ENCODE results near the gene EXTL2.

Gene EXTL2

DNA sequence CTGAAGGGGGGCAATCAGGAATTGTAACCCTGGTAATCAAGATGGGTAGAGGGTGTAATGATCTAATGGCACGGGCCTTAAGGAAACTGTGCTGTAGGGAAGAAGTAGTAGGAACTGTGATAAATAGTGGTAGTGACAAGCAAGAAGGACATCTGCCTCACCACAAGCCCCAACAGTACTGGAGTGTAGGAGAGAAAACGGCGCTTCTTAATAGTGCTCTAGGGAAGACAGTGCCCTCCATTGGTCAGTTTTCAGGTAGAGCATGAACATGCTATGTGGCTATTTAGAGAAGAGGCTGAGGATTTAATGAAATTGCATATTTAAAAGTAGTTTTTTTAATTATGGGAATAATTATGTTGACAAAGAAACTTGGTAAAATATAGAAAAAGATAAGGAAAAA is 33.5 kb upstream of the EXTL2 start:
- H3K9me3 ChIP-seq (ENCODE audit: control insufficient read depth, insufficient read depth, low read length) = no peaks in the 10 kb centered on the region
- no peaks in the 10 kb centered on the region for H3K27me3 ChIP-seq (ENCODE audit: control insufficient read depth, insufficient read depth, low read length)
- H3K27ac ChIP-seq (ENCODE audit: low read length) = no peak overlapping the region
- H3K36me3 ChIP-seq (ENCODE audit: control insufficient read depth, insufficient read depth, low read length) = no peaks in the 10 kb centered on the region; the same call in 1 of the 2 replicates
- WGBS (ENCODE audit: insufficient coverage, insufficient read length) = no CpG with 5 or more reads among the region's 3 CpGs
- no peak for DNase-seq (ENCODE audit: low read depth, low spot score)
- no peak overlapping the region for H3K4me3 ChIP-seq (ENCODE audit: low read length)
- H3K4me1 ChIP-seq (ENCODE audit: control insufficient read depth, insufficient read depth, low read length) = no peaks in the 10 kb centered on the region

DNA sequence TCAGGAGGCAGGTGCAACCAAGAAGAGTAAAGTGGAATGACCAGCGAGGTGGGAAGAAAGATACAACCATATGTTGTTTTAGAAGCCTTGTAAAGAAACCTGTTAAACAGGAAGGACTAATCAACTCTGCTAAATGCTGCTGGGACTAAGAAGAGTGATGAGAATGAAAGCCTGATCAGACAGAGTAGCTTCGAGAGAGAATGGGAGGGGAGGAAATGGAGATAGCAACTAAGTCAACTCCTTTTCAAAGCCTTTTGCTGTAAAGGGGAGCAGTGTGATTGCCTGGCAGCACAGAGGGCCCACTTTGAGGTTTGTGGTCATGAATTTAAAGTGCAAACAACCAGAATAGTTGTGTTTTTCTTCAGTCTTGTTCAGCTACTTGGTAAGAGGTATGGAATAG is 32.6 kb upstream of the EXTL2 start:
- no peaks in the 10 kb centered on the region for H3K4me1 ChIP-seq (ENCODE audit: control insufficient read depth, insufficient read depth, low read length)
- no peak for DNase-seq (ENCODE audit: low read depth, low spot score)
- H3K27me3 ChIP-seq (ENCODE audit: control insufficient read depth, insufficient read depth, low read length) = no peaks in the 10 kb centered on the region
- no CpG with 5 or more reads among the region's 2 CpGs for WGBS (ENCODE audit: insufficient coverage, insufficient read length)
- no peaks in the 10 kb centered on the region; the same call in 1 of the 2 replicates for H3K36me3 ChIP-seq (ENCODE audit: control insufficient read depth, insufficient read depth, low read length)
- H3K9me3 ChIP-seq (ENCODE audit: control insufficient read depth, insufficient read depth, low read length) = no peaks in the 10 kb centered on the region
- no peak overlapping the region for H3K4me3 ChIP-seq (ENCODE audit: low read length)
- no peak overlapping the region for H3K27ac ChIP-seq (ENCODE audit: low read length)

DNA sequence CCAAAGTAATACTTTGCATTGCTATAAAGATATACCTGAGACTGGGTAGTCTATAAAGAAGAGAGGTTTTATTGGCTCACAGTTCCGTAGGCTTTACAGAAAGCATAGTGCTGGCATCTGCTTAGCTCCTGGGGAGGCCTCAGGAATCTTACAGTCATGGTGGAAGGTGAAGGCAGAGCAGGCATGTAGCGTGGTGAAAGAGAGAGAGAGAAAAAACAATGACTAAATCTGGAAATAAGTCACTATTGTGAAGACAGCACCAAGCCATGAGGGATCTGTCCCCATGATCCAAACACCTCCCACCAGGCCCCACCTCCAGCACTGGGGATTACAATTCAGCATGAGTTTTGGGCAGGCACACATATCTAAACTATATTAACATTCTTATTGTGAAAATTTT is 31.6 kb upstream of the EXTL2 start:
- no peak for DNase-seq (ENCODE audit: low read depth, low spot score)
- Histone ChIP-seq H3K27me3 (ENCODE audit: control insufficient read depth, insufficient read depth, low read length) (no peaks in the 10 kb centered on the region), H3K4me3 (ENCODE audit: low read length) (no peak overlapping the region), H3K36me3 (ENCODE audit: control insufficient read depth, insufficient read depth, low read length) (no peaks in the 10 kb centered on the region; the same call in 1 of the 2 replicates), H3K27ac (ENCODE audit: low read length) (no peak overlapping the region), H3K4me1 (ENCODE audit: control insufficient read depth, insufficient read depth, low read length) (no peaks in the 10 kb centered on the region), H3K9me3 (ENCODE audit: control insufficient read depth, insufficient read depth, low read length) (no peaks in the 10 kb centered on the region)
- no CpG with 5 or more reads among the region's 2 CpGs for WGBS (ENCODE audit: insufficient coverage, insufficient read length)

DNA sequence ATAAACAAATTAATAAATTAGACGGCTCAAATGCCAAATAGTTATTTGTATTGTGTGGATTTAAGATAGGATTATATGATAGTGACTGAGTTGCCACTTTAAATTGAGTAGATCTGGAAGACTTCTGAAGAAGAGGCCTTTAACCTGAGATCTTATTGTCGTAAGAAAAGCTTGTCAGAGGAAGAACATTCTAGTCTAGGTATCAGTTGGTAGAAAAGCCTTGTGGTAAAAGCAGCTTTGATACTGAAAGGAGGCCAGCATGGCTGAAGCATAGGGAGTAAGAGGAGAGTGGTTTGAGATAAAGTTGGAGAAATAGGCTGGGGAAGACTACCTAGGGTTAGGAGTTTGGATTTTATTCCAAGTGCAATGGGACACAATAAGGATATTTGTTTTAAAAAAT is 30.3 kb upstream of the EXTL2 start:
- no peak overlapping the region for H3K27ac ChIP-seq (ENCODE audit: low read length)
- H3K4me3 ChIP-seq (ENCODE audit: low read length) = no peak overlapping the region
- WGBS (ENCODE audit: insufficient coverage, insufficient read length) = 100% methylated on average over 1 of the region's 2 CpGs
- DNase-seq (ENCODE audit: low read depth, low spot score) = no peak
- no peaks in the 10 kb centered on the region for H3K4me1 ChIP-seq (ENCODE audit: control insufficient read depth, insufficient read depth, low read length)
- H3K9me3 ChIP-seq (ENCODE audit: control insufficient read depth, insufficient read depth, low read length) = no peaks in the 10 kb centered on the region
- H3K27me3 ChIP-seq (ENCODE audit: control insufficient read depth, insufficient read depth, low read length) = no peaks in the 10 kb centered on the region
- no peaks in the 10 kb centered on the region; the same call in 1 of the 2 replicates for H3K36me3 ChIP-seq (ENCODE audit: control insufficient read depth, insufficient read depth, low read length)

DNA sequence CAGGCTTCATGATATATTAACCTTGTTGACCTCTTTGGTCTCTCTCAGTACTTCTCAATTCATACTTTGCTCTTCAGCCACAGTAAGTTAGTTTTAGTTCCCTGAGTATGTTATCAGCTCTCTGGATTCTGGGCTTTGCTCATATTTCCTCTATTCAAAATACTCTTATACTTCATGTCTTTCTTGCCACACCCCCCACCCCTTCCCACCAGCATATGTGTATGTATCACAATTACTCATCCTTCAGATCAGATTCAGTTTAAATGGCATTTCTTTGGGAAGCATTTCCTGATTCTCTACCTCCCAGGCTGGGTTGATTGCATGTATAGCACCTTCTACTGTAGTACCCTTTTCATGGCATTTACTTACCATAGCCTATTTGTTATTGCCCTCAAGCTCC is 29.6 kb upstream of the EXTL2 start:
- H3K27me3 ChIP-seq (ENCODE audit: control insufficient read depth, insufficient read depth, low read length) = no peaks in the 10 kb centered on the region
- no peaks in the 10 kb centered on the region; the same call in 1 of the 2 replicates for H3K36me3 ChIP-seq (ENCODE audit: control insufficient read depth, insufficient read depth, low read length)
- H3K9me3 ChIP-seq (ENCODE audit: control insufficient read depth, insufficient read depth, low read length) = no peaks in the 10 kb centered on the region
- H3K4me1 ChIP-seq (ENCODE audit: control insufficient read depth, insufficient read depth, low read length) = no peaks in the 10 kb centered on the region
- H3K27ac ChIP-seq (ENCODE audit: low read length) = no peak overlapping the region
- H3K4me3 ChIP-seq (ENCODE audit: low read length) = no peak overlapping the region
- DNase-seq (ENCODE audit: low read depth, low spot score) = no peak

DNA sequence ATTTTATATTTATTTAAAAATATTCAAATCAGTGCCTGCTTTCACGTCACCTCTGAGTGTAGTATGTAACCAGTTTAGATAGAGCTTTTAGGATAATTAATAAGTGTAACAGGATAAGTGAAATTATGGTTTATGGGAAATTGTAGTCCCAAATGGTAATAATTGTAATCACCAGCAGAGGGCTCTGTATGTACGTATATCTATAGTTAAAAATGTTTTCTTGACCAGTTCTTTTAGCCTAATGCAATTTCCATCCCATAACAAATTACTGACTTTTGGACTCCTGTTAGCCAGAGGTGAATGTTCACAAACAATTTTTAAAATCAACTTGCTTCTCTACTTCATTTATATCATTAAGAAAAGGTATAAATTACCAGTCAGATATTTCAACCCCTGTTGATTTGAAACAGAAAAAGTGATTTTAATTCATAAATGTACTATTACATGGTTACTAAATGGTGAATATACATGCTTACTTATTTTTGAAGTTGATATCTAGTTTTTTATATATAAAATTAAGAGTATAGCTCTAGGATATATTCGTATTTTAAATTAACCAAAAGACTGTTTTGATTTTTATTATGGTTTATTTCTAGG is 26.6 kb upstream of the EXTL2 start:
- Histone ChIP-seq H3K4me1 (ENCODE audit: control insufficient read depth, insufficient read depth, low read length) (no peaks in the 10 kb centered on the region), H3K27me3 (ENCODE audit: control insufficient read depth, insufficient read depth, low read length) (no peaks in the 10 kb centered on the region), H3K4me3 (ENCODE audit: low read length) (no peak overlapping the region), H3K27ac (ENCODE audit: low read length) (no peak overlapping the region), H3K9me3 (ENCODE audit: control insufficient read depth, insufficient read depth, low read length) (no peaks in the 10 kb centered on the region), H3K36me3 (ENCODE audit: control insufficient read depth, insufficient read depth, low read length) (peaks cover 2% of the 10 kb centered on the region; the same call in 1 of the 2 replicates)
- no peak for DNase-seq (ENCODE audit: low read depth, low spot score)
- no CpG with 5 or more reads among the region's 3 CpGs for WGBS (ENCODE audit: insufficient coverage, insufficient read length)

DNA sequence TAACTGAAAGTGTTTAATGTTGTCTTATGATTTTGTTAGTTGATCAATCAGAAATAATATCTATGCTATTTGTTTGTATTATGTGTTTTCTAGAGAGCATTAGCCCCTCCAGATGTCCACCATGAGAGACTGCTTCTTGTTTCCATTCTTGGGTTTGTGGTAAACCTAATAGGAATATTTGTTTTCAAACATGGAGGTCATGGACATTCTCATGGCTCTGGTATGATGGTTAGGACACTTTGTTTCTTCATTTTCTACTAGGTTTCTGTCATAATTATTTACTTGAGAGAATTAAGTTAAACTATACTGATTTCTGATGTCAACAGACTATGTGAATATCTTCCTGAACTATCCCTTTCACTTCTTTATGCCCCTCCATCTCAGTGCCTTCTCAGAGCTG is 17.4 kb upstream of the EXTL2 start:
- H3K9me3 ChIP-seq (ENCODE audit: control insufficient read depth, insufficient read depth, low read length) = no peaks in the 10 kb centered on the region
- no peaks in the 10 kb centered on the region for H3K4me1 ChIP-seq (ENCODE audit: control insufficient read depth, insufficient read depth, low read length)
- H3K4me3 ChIP-seq (ENCODE audit: low read length) = no peak overlapping the region
- no peaks in the 10 kb centered on the region for H3K27me3 ChIP-seq (ENCODE audit: control insufficient read depth, insufficient read depth, low read length)
- H3K27ac ChIP-seq (ENCODE audit: low read length) = no peak overlapping the region
- H3K36me3 ChIP-seq (ENCODE audit: control insufficient read depth, insufficient read depth, low read length) = peaks cover 5% of the 10 kb centered on the region; the same call in 1 of the 2 replicates
- DNase-seq (ENCODE audit: low read depth, low spot score) = no peak

DNA sequence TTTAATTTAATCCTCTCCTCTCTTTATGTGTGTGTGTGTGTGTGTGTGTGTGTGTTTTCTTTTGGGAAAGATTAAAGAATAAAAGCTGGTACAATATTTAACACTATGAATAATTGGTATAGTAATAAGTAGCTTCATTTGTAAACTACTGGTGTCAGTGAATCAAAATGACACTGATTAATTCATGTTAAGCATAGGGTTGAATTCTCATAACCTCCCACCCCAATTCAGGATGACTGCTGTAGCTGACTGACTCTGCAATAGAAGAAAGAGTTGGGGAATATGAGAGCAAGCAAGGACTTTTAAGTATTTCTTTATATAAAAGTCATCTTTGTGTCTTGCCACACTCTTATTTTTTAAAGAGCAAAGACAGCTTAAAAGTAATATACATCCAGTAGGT is 14.4 kb upstream of the EXTL2 start:
- DNase-seq (ENCODE audit: low read depth, low spot score) = no peak
- no peaks in the 10 kb centered on the region for H3K27me3 ChIP-seq (ENCODE audit: control insufficient read depth, insufficient read depth, low read length)
- no peak overlapping the region for H3K4me3 ChIP-seq (ENCODE audit: low read length)
- H3K27ac ChIP-seq (ENCODE audit: low read length) = no peak overlapping the region
- H3K9me3 ChIP-seq (ENCODE audit: control insufficient read depth, insufficient read depth, low read length) = no peaks in the 10 kb centered on the region
- no peaks in the 10 kb centered on the region for H3K4me1 ChIP-seq (ENCODE audit: control insufficient read depth, insufficient read depth, low read length)
- peaks cover 2% of the 10 kb centered on the region; the same call in 1 of the 2 replicates for H3K36me3 ChIP-seq (ENCODE audit: control insufficient read depth, insufficient read depth, low read length)

DNA sequence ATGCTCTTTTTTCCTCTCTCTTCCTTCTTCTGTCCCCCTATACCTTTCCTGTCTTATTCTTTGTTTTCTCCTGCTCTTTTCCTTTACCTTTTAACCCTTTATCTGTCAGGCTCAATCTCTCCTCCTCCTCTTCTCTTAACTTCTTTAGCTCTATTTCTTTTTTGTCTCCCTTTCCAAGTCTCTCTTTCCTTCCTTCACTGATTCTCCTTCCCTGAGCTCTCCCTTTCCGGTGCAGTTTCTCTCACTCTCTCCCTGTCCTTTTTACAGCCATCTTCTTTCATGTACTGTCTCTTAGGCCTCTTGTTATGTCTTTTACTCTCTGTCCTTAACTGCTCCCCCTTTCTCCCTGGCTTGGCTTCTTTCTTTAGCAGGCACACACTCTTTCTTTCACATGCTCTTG is 13.2 kb upstream of the EXTL2 start:
- DNase-seq (ENCODE audit: low read depth, low spot score) = no peak
- H3K36me3 ChIP-seq (ENCODE audit: control insufficient read depth, insufficient read depth, low read length) = no peaks in the 10 kb centered on the region; the same call in 1 of the 2 replicates
- no peaks in the 10 kb centered on the region for H3K9me3 ChIP-seq (ENCODE audit: control insufficient read depth, insufficient read depth, low read length)
- H3K4me1 ChIP-seq (ENCODE audit: control insufficient read depth, insufficient read depth, low read length) = no peaks in the 10 kb centered on the region
- H3K27ac ChIP-seq (ENCODE audit: low read length) = no peak overlapping the region
- no peak overlapping the region for H3K4me3 ChIP-seq (ENCODE audit: low read length)
- no CpG with 5 or more reads among the region's 1 CpG for WGBS (ENCODE audit: insufficient coverage, insufficient read length)
- H3K27me3 ChIP-seq (ENCODE audit: control insufficient read depth, insufficient read depth, low read length) = no peaks in the 10 kb centered on the region

DNA sequence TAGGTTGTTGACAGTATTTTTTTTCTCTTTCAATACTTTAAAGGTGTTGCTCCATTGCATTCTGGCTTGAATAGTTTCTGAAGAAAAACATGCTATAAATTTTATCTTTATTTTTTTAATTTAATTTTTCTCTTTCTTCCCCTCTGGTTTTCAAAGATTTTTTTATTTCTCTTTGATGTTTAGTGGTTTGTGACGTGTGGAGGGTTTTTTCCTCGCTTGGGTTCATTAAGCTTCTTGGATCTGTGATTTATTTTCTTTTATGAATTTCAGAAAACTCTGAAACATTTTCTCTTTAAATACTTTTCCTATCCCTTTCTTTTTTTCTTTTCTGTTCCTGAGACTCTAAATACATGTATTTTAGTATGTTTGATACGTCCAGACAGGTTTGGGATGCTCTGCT is 10.5 kb upstream of the EXTL2 start:
- H3K9me3 ChIP-seq (ENCODE audit: control insufficient read depth, insufficient read depth, low read length) = no peaks in the 10 kb centered on the region
- no peak for DNase-seq (ENCODE audit: low read depth, low spot score)
- no peak overlapping the region for H3K27ac ChIP-seq (ENCODE audit: low read length)
- H3K27me3 ChIP-seq (ENCODE audit: control insufficient read depth, insufficient read depth, low read length) = no peaks in the 10 kb centered on the region
- H3K4me1 ChIP-seq (ENCODE audit: control insufficient read depth, insufficient read depth, low read length) = no peaks in the 10 kb centered on the region
- no peaks in the 10 kb centered on the region for H3K36me3 ChIP-seq (ENCODE audit: control insufficient read depth, insufficient read depth, low read length)
- H3K4me3 ChIP-seq (ENCODE audit: low read length) = no peak overlapping the region
- WGBS (ENCODE audit: insufficient coverage, insufficient read length) = no CpG with 5 or more reads among the region's 3 CpGs

DNA sequence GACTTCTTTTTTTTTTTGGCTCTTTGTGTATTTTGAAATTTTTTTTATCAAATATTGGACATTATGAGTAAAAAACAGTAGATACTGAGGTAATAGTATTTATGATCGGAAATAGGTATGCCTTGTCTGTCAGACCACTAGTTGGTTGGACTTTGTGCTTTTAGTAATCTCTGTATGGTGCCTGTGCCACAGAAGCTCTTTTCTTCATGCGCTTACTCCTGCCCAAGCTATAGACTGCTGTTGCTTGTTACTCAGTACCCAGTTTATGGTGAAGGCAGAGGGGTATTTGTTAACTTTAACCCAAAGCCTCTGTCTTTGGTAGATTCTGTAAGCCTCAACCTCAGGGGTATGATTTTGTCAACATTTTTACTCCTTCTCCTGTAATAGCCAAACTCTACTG is 9.9 kb upstream of the EXTL2 start:
- Histone ChIP-seq H3K4me3 (ENCODE audit: low read length) (no peak overlapping the region), H3K36me3 (ENCODE audit: control insufficient read depth, insufficient read depth, low read length) (no peaks in the 10 kb centered on the region), H3K27ac (ENCODE audit: low read length) (no peak overlapping the region), H3K9me3 (ENCODE audit: control insufficient read depth, insufficient read depth, low read length) (no peaks in the 10 kb centered on the region), H3K4me1 (ENCODE audit: control insufficient read depth, insufficient read depth, low read length) (no peaks in the 10 kb centered on the region), H3K27me3 (ENCODE audit: control insufficient read depth, insufficient read depth, low read length) (no peaks in the 10 kb centered on the region)
- no peak for DNase-seq (ENCODE audit: low read depth, low spot score)
- whole genome bisulfite sequencing (ENCODE audit: insufficient coverage, insufficient read length) = no CpG with 5 or more reads among the region's 2 CpGs

Data from iPS DF 6.9 (cell line).